ENCODE measurements around the gene CHRD.

- TF ChIP-seq MAX (CRISPR knock-in tag; IDR thresholded peaks at IDR 0.05): no peak
- no peak for TF ChIP-seq CTCF (IDR thresholded peaks at IDR 0.05)
- no peak for TF ChIP-seq ZNF512 (CRISPR knock-in tag; IDR thresholded peaks at IDR 0.05; ENCODE audit: borderline replicate concordance)
- TF ChIP-seq ATF6 (CRISPR knock-in tag; IDR thresholded peaks at IDR 0.05): no peak
- no peak for TF ChIP-seq NR3C1 (CRISPR knock-in tag; conservative IDR thresholded peaks at IDR 0.05; ENCODE audit: low read depth)
- no peak for TF ChIP-seq E2F1 (CRISPR knock-in tag; IDR thresholded peaks at IDR 0.05)
- no peak for TF ChIP-seq NFYB (CRISPR knock-in tag; conservative IDR thresholded peaks at IDR 0.05; ENCODE audit: low read depth)
- no peak for TF ChIP-seq RORB (CRISPR knock-in tag; IDR thresholded peaks at IDR 0.05)
- no peak for TF ChIP-seq ATF2 (CRISPR knock-in tag; IDR thresholded peaks at IDR 0.05; ENCODE audit: borderline replicate concordance, low read depth)
- TF ChIP-seq ELF4 (CRISPR knock-in tag; IDR thresholded peaks at IDR 0.05; ENCODE audit: low read depth): no peak
- TF ChIP-seq ERG (CRISPR knock-in tag; IDR thresholded peaks at IDR 0.05): no peak
- no peak for TF ChIP-seq GABPB1 (CRISPR knock-in tag; IDR thresholded peaks at IDR 0.05)
Observed at GRCh38 chr3:184333190-184333589, 46.7 kb upstream of the CHRD start.
